Transverse colon (tissue), 4 donors: Measurements from ENCODE around the gene HDAC4. TPM values are rescaled to one million over a fixed set of nuclear protein-coding genes. Genes with fewer than 3 reads are reported as not detected.

Experiments used
- DNase-seq: peaks from one replicate; pipeline ENCODE4 v3.0.0-alpha.2; 2019
- H3K27ac ChIP-seq, 4 donors: fragments of 200-600 bp; sonication (generic); 2 replicates each; pipeline ENCODE4 v1.5.1; 2016 to 2018; ENCODE audit warnings: inconsistent platforms in 4 of 4
- H3K27me3 ChIP-seq: fragments of 200-600 bp; sonication (generic); 2 replicates; pipeline ENCODE4 v1.5.1; 2017; ENCODE audit warnings: inconsistent platforms
- H3K36me3 ChIP-seq, 4 donors: fragments of 200-600 bp; sonication (generic); 2 replicates each; pipeline ENCODE4 v1.5.1; 2017 to 2019; ENCODE audit warnings: inconsistent platforms in 4 of 4
- H3K4me1 ChIP-seq, 4 donors: fragments of 200-600 bp; sonication (generic); 2 replicates each; pipeline ENCODE4 v1.5.1; 2017 to 2020; ENCODE audit warnings: inconsistent platforms in 4 of 4
- H3K4me3 ChIP-seq, 4 donors: fragments of 200-600 bp; sonication (generic); 1 replicate in 1 of 4; 2 replicates in 3 of 4; pipeline versions ENCODE4 v1.5.1 to v1.6.1; 2017 to 2019; ENCODE audit warnings: inconsistent platforms in 4 of 4
- H3K9me3 ChIP-seq, 2 donors: fragments of 200-600 bp; sonication (generic); 2 replicates each; pipeline ENCODE4 v1.5.1; 2017 to 2019; ENCODE audit warnings: inconsistent platforms in 2 of 2
- CTCF ChIP-seq, 5 experiments: fragments of 200-600 bp in 3 of 5; fragments of 450-650 bp in 2 of 5; sonication (generic) in 3 of 5; IDR thresholded peaks; 1 replicate in 2 of 5; 2 replicates in 3 of 5; pipeline ENCODE4 v1.5.1; 2016 to 2017; ENCODE audit warnings: antibody characterized with exemption in 5 of 5, inconsistent platforms in 3 of 5, mild to moderate bottlenecking in 2 of 5, moderate library complexity in 1 of 5
- EP300 ChIP-seq: sonication (generic); formaldehyde crosslinking; IDR thresholded peaks from one replicate; pipeline ENCODE4 v1.6.1; 2017; ENCODE audit warnings: antibody characterized with exemption, low read depth
- POLR2A ChIP-seq: fragments of 450-650 bp; IDR thresholded peaks from one replicate; pipeline ENCODE4 v1.6.1; 2016; ENCODE audit warnings: antibody characterized with exemption, mild to moderate bottlenecking, moderate library complexity
- POLR2AphosphoS5 ChIP-seq, 3 donors: sonication (generic); formaldehyde crosslinking; IDR thresholded peaks; one replicate each; pipeline ENCODE4 v1.6.1; 2016; ENCODE audit warnings: antibody characterized with exemption in 3 of 3
- WGBS, 2 donors: methylation state at CpG; one replicate each; pipeline ENCODE4 v1.1.5; 2018; ENCODE audit warnings: low coverage in 1 of 2; 5-methylcytosine and 5-hydroxymethylcytosine counted together
- in situ Hi-C, 4 donors: fragments of 200-750 bp; cut with MboI; loops; one replicate each; pipeline versions ENCODE4 v1.15.0 to v1.15.1; 2017; ENCODE audit warnings: low sequenced_read_pairs in 3 of 4, low pct_ligation_motif_present in 1 of 4, low pct_unique_long_range_greater_than_20kb in 1 of 4
- intact Hi-C: fragments of 100-400 bp; cut with DNase I; formaldehyde crosslinking; loops from one replicate; pipeline ENCODE4 v1.15.1; 2023; ENCODE audit warnings: low total_unique reads
- total RNA-seq, 4 donors: library from RNA; depleted of rRNA; stranded (reverse); fragments of >200 nt; gene quantifications; one replicate each; pipeline ENCODE4 v1.1.0, GENCODE V29; 2016

The HDAC4 gene
- total RNA-seq, 4 donors from 2014 or later: 33.9 to 192 (median 112) TPM

DNA sequence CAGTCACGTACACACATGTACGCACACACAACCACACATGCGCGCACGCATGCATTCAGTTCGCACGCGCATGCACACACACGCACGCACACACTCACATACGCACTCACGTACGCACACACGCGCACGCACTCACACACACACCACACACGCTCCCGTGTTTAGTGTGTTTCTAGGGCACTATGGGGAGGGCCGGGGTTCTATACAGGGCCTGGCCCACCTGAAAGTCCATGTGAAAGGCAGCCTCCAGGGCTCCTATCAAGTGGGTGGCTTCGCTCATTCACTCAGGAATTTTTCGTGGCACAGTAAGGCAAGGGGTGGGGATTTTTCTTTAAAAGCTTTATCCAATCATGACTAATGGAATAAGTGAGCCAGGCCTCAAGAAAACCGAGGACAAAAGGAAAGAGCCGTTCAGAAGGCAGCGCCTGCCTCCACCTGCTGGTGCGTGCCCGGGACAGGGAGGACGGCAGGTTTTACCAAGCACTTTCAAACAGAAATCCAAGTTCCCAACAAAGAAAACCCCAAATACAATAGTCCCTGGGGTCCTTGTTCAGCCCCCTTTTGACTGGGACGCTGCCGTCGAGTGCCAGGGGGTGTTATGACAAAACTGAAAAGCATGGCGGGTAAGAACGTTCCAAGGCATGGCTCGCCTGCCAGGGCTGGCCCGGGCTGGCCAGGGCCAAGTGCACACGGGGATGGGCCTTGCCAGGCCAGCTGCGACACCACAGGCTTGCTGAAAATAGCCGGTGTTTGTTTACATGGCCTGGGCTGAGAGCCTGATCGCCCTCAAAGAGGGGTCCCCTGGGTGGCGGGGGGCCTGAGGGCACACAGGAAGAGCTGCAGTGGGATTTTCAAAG, 110.0 kb downstream of the HDAC4 start:
- in situ Hi-C loops (no loop called here), intact Hi-C loops (no loop called here)
- WGBS, 2 donors: 89 to 91% methylated on average over 7 to 39 of the region's 39 CpGs
- no peak for TF ChIP-seq POLR2A
- TF ChIP-seq POLR2AphosphoS5 (IDR thresholded peaks at IDR 0.05): no peak
- TF ChIP-seq CTCF (IDR thresholded peaks at IDR 0.05): no peak
- no peak for TF ChIP-seq EP300
- H3K27ac ChIP-seq: peak overlapping the region; percentile 63 to 80 (median 75)
- no peaks in the 10 kb centered on the region for H3K27me3 ChIP-seq
- peaks cover 29 to 91% (median 75%) of the 10 kb centered on the region in 4 donors for H3K4me1 ChIP-seq
- no peaks in the 10 kb centered on the region for H3K36me3 ChIP-seq
- H3K4me3 ChIP-seq: no peak overlapping the region
- peak; percentile 14 for DNase-seq
- no peaks in the 10 kb centered on the region for H3K9me3 ChIP-seq

DNA sequence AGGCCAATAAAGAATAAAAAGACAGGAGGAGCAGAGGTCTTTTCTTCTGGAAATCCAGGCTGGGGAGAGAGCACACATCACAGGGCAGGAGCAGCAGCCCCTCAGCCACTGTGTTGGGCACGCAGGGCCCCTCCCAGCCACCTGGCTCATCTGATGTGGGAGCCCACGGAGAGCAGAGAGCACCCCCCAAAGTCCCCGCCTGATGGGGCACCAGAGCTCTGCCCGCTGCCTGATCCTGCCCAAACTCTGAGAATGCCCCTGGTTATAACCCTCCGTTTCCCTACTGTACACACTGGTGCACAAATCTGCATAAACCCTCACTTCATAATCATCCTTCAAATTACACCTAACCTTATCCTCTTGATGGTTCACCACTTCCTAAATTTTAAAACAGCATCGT, 111.3 kb downstream of the HDAC4 start:
- DNase-seq: peak; percentile 6
- Histone ChIP-seq H3K4me1 (peaks cover 35 to 95% (median 80%) of the 10 kb centered on the region in 4 donors), H3K27ac (peak overlapping the region; percentile 68 to 80 (median 75)), H3K9me3 (no peaks in the 10 kb centered on the region), H3K36me3 (no peaks in the 10 kb centered on the region), H3K27me3 (no peaks in the 10 kb centered on the region), H3K4me3 (no peak overlapping the region)
- in situ Hi-C loops: no loop called here
- intact Hi-C loops: no loop called here
- TF ChIP-seq POLR2A (no peak), CTCF (IDR thresholded peaks at IDR 0.05) (no peak), EP300 (no peak), POLR2AphosphoS5 (IDR thresholded peaks at IDR 0.05) (no peak)
- 63 to 67% methylated on average over 1 to 6 of the region's 6 CpGs for WGBS, 2 donors

GRCh38 chr2:239288951-239289511, 111.8 kb downstream of the HDAC4 start:
- H3K4me1 ChIP-seq: peaks cover 36 to 93% (median 78%) of the 10 kb centered on the region in 4 donors
- WGBS, 2 donors: 32 to 39% methylated on average over 6 to 7 of the region's 7 CpGs
- peak; percentile 9 for DNase-seq
- TF ChIP-seq POLR2AphosphoS5 (IDR thresholded peaks at IDR 0.05) (no peak), POLR2A (no peak), CTCF (IDR thresholded peaks at IDR 0.05) (no peak), EP300 (no peak)
- H3K4me3 ChIP-seq: no peak overlapping the region
- intact Hi-C loops (no loop called here), in situ Hi-C loops (no loop called here)
- no peaks in the 10 kb centered on the region for H3K27me3 ChIP-seq
- no peaks in the 10 kb centered on the region for H3K9me3 ChIP-seq
- H3K27ac ChIP-seq: peak overlapping the region; percentile 68 to 80 (median 75)
- H3K36me3 ChIP-seq: no peaks in the 10 kb centered on the region

DNA sequence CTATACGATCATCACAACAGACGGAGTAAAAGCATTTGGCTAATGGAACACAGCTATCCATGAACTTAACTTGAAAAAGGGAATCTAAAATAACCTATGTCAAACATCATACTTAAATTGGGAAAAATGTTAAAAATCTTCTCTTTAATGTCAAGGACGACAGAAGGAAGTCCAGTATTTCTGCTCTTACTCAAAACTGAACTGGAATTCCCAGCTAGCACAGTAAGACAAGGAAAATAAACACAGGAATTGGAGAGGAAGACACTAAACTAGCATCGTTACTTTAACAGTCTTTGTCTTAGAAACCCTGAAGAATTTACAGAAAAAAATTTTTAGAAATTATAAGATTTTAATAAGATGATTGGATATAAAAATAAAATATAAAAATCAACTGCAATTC, 112.6 kb downstream of the HDAC4 start:
- no peak overlapping the region for H3K4me3 ChIP-seq
- no peak for DNase-seq
- H3K27ac ChIP-seq: peak overlapping the region; percentile 68 to 80 (median 75)
- H3K27me3 ChIP-seq: no peaks in the 10 kb centered on the region
- H3K9me3 ChIP-seq: no peaks in the 10 kb centered on the region
- intact Hi-C loops: no loop called here
- in situ Hi-C loops: no loop called here
- H3K4me1 ChIP-seq: peaks cover 29 to 86% (median 71%) of the 10 kb centered on the region in 4 donors
- no peak for TF ChIP-seq EP300
- TF ChIP-seq POLR2AphosphoS5 (IDR thresholded peaks at IDR 0.05): no peak
- no peak for TF ChIP-seq CTCF (IDR thresholded peaks at IDR 0.05)
- TF ChIP-seq POLR2A: no peak
- 53 to 67% methylated on average over 4 of the region's 4 CpGs for WGBS, 2 donors
- no peaks in the 10 kb centered on the region for H3K36me3 ChIP-seq
